ENCODE measurements around the gene COQ10A. TPM values are rescaled to one million over a fixed set of nuclear protein-coding genes. Genes with fewer than 3 reads are reported as not detected.

COQ10A gene
- 1 to 10 TPM; 5.2 to 6.3 TPM for total RNA-seq

- H3K27ac Mint-ChIP-seq: peak within 1 kb of the TSS; percentile 79 to 95
- H3K36me3 Mint-ChIP-seq: no peaks in the 10 kb centered on the region
- peak; percentile 84 to 85 for DNase-seq (ENCODE audit: low spot score in 2 of 2)
- peak; percentile 88 to 93 for ATAC-seq
- H3K9me3 Mint-ChIP-seq: no peaks in the 10 kb centered on the region
Measured at GRCh38 chr12:56266693-56267442, at the start of gene COQ10A. COQ10A (plus strand) TSS chr12:56266942; CDS start chr12:56267119, 177 bp downstream.

- H3K9me3 Mint-ChIP-seq: no peaks in the 10 kb centered on the region
- H3K36me3 Mint-ChIP-seq: peaks cover 13 to 22% of the 10 kb centered on the region in 2 donors
- DNase-seq (ENCODE audit: low spot score in 2 of 2): no peak
- no peak for ATAC-seq
- H3K27ac Mint-ChIP-seq: no peak overlapping the region
Measured at GRCh38 chr12:56219840-56220239, 46.9 kb upstream of the COQ10A start.

- peaks cover 13 to 16% of the 10 kb centered on the region in 2 donors for H3K36me3 Mint-ChIP-seq
- ATAC-seq (no peak), DNase-seq (ENCODE audit: low spot score in 2 of 2) (no peak)
- H3K9me3 Mint-ChIP-seq: no peaks in the 10 kb centered on the region
- peak overlapping the region; percentile 96 to 97 for H3K27ac Mint-ChIP-seq
Measured at GRCh38 chr12:56220611-56221231, 46.0 kb upstream of the COQ10A start.

GRCh38 chr12:56221232-56221756 lies 45.4 kb upstream of the COQ10A start:
- Mint-ChIP-seq H3K9me3 (no peaks in the 10 kb centered on the region), H3K27ac (peak overlapping the region; percentile 96 to 97), H3K36me3 (peaks cover 13 to 16% of the 10 kb centered on the region in 2 donors)
- DNase-seq (ENCODE audit: low spot score in 2 of 2) (no peak), ATAC-seq (peak; percentile 33 to 55)

- Mint-ChIP-seq H3K27ac (peak within 1 kb of the TSS; percentile 96 to 97), H3K9me3 (no peaks in the 10 kb centered on the region), H3K36me3 (peaks cover 12 to 13% of the 10 kb centered on the region in 2 donors)
- DNase-seq (ENCODE audit: low spot score in 2 of 2) (peak; percentile 91 to 93), ATAC-seq (peak; percentile 86 to 88)
Measured at GRCh38 chr12:56221757-56222530, 44.8 kb upstream of the COQ10A start, which contains the start of gene RNF41. RNF41 (minus strand) TSS chr12:56221922; CDS start chr12:56214047, 7,875 bp downstream.

- no peak for DNase-seq (ENCODE audit: low spot score in 2 of 2)
- Mint-ChIP-seq H3K9me3 (no peaks in the 10 kb centered on the region), H3K36me3 (peaks cover 12 to 13% of the 10 kb centered on the region in 2 donors), H3K27ac (peak overlapping the region; percentile 96 to 97)
- no peak for ATAC-seq
Measured at GRCh38 chr12:56222531-56222895, 44.2 kb upstream of the COQ10A start.

- no peak for DNase-seq (ENCODE audit: low spot score in 2 of 2)
- ATAC-seq: no peak
- peak overlapping the region in 1 of 2 donors; percentile 87 for H3K27ac Mint-ChIP-seq
- H3K36me3 Mint-ChIP-seq: peaks cover 12 to 13% of the 10 kb centered on the region in 2 donors
- no peaks in the 10 kb centered on the region for H3K9me3 Mint-ChIP-seq
Measured at GRCh38 chr12:56223571-56224101, 43.1 kb upstream of the COQ10A start.

- no peaks in the 10 kb centered on the region for H3K9me3 Mint-ChIP-seq
- DNase-seq (ENCODE audit: low spot score in 2 of 2) (peak; percentile 96), ATAC-seq (peak; percentile 88)
- peaks cover 12 to 13% of the 10 kb centered on the region in 2 donors for H3K36me3 Mint-ChIP-seq
- H3K27ac Mint-ChIP-seq: peak within 1 kb of the TSS; percentile 85 to 87
Measured at GRCh38 chr12:56224102-56224701, 42.5 kb upstream of the COQ10A start, which contains the start of gene NABP2. NABP2 (plus strand) TSS chr12:56224342; CDS start chr12:56224857, 515 bp downstream.

GRCh38 chr12:56224954-56225353 lies 41.8 kb upstream of the COQ10A start:
- DNase-seq (ENCODE audit: low spot score in 2 of 2) (no peak), ATAC-seq (no peak)
- H3K9me3 Mint-ChIP-seq: no peaks in the 10 kb centered on the region
- peak overlapping the region; percentile 85 to 87 for H3K27ac Mint-ChIP-seq
- H3K36me3 Mint-ChIP-seq: peaks cover 12 to 13% of the 10 kb centered on the region in 2 donors

- ATAC-seq: no peak
- H3K36me3 Mint-ChIP-seq: no peaks in the 10 kb centered on the region
- H3K9me3 Mint-ChIP-seq: no peaks in the 10 kb centered on the region
- H3K27ac Mint-ChIP-seq: no peak overlapping the region
- DNase-seq (ENCODE audit: low spot score in 2 of 2): no peak
Measured at GRCh38 chr12:56229082-56229481, 37.7 kb upstream of the COQ10A start.

- Mint-ChIP-seq H3K27ac (no peak within 1 kb of the TSS), H3K9me3 (no peaks in the 10 kb centered on the region), H3K36me3 (no peaks in the 10 kb centered on the region)
- no peak for ATAC-seq
- no peak for DNase-seq (ENCODE audit: low spot score in 2 of 2)
Measured at GRCh38 chr12:56229916-56230431, 36.8 kb upstream of the COQ10A start, which contains the start of gene SLC39A5. SLC39A5 (plus strand) TSS chr12:56230051; CDS start chr12:56231275, 1,224 bp downstream.

- Mint-ChIP-seq H3K27ac (no peak overlapping the region), H3K36me3 (no peaks in the 10 kb centered on the region), H3K9me3 (no peaks in the 10 kb centered on the region)
- ATAC-seq (no peak), DNase-seq (ENCODE audit: low spot score in 2 of 2) (no peak)
Measured at GRCh38 chr12:56230432-56231183, 36.1 kb upstream of the COQ10A start.

GRCh38 chr12:56231184-56231582 lies 35.6 kb upstream of the COQ10A start:
- no peaks in the 10 kb centered on the region for H3K36me3 Mint-ChIP-seq
- ATAC-seq: no peak
- no peak overlapping the region for H3K27ac Mint-ChIP-seq
- no peak for DNase-seq (ENCODE audit: low spot score in 2 of 2)
- no peaks in the 10 kb centered on the region for H3K9me3 Mint-ChIP-seq

GRCh38 chr12:56234746-56235436 lies 31.9 kb upstream of the COQ10A start:
- ATAC-seq: no peak
- Mint-ChIP-seq H3K36me3 (no peaks in the 10 kb centered on the region), H3K9me3 (no peaks in the 10 kb centered on the region), H3K27ac (peak overlapping the region in 1 of 2 donors; percentile 28)
- DNase-seq (ENCODE audit: low spot score in 2 of 2): no peak

GRCh38 chr12:56236091-56236490 lies 30.7 kb upstream of the COQ10A start:
- no peak for ATAC-seq
- no peak for DNase-seq (ENCODE audit: low spot score in 2 of 2)
- H3K9me3 Mint-ChIP-seq: no peaks in the 10 kb centered on the region
- H3K27ac Mint-ChIP-seq: peak overlapping the region in 1 of 2 donors; percentile 44
- H3K36me3 Mint-ChIP-seq: no peaks in the 10 kb centered on the region
